ENCODE results near the gene ELOVL5.
"Not testable (repeated sequence)": the region's sequence is repeated elsewhere in the genome, so short reads cannot be mapped to it uniquely, and the experiment has no call there.

The ELOVL5 gene

GRCh38 chr6:53348371-53349208 lies at the start of gene ELOVL5:
TSS of gene ELOVL5 (minus strand) at chr6:53348950. CDS start at chr6:53295699, 53,251 bp downstream.
- peak; percentile 94 to 100 (median 98) for DNase-seq
- intact Hi-C loops (cut with DNase I): loop anchor here (5.0 kb wide), 1 partner anchor 56 kb away; no protein-coding TSS in a partner anchor

DNA sequence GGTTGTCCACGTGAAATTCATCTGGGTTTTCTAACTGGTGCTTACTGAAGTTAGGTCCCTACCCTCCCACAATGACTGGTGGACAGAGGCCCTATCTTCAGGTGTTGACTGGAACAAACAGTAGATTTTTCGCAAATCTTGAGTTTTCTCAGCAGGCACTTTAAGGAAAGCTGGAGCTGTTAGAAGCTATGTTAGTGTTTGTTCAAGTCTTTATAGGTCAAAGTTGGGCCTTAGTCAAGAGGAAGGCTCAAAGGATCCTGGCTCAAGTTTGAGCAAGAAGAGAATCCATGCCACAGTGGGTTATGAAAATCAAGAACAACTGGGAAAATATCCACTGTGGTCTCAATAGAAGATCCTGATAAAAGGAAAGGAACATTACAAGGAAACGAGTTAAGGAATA lies 48.5 kb upstream of the ELOVL5 start:
- intact Hi-C loops (cut with DNase I): no loop called here

GRCh38 chr6:53395986-53396385 lies 47.2 kb upstream of the ELOVL5 start:
- intact Hi-C loops (cut with DNase I): no loop called here

More for the DNA sequence above, 48.5 kb upstream of the ELOVL5 start:
- no peak for DNase-seq

DNA sequence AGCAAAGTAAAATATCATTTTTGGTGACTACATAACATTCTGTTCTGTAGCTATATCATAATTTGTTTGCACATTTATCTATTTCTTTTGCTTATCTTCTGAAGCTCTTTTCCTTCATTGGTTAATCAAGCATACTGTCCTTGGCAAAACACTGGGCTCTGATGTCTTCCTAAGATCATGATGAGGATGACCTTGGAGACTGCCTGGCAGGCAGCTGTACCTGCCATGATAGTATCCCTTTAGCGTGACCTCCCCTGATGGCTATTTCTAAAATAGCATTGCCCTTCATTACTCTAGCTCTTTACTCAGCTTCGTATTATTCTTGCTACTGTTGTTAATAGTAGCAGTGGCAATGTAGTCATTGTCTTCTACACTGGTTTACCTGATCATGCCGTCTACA lies 46.0 kb upstream of the ELOVL5 start:
- no peak for DNase-seq
- intact Hi-C loops (cut with DNase I): no loop called here

More at GRCh38 chr6:53395986-53396385, 47.2 kb upstream of the ELOVL5 start:
- peak in 5 of 42 donors; percentile 14 to 56 (median 18) for DNase-seq

- intact Hi-C loops (cut with DNase I): no loop called here
- peak in 6 of 42 donors; percentile 6 to 47 (median 24) for DNase-seq
These were observed 42.4 kb upstream of the ELOVL5 start for GRCh38 chr6:53391170-53391569.

GRCh38 chr6:53390010-53390409 lies 41.3 kb upstream of the ELOVL5 start:
- no peak for DNase-seq
- intact Hi-C loops (cut with DNase I): no loop called here

- intact Hi-C loops (cut with DNase I): not testable (repeated sequence)
These were observed 39.9 kb upstream of the ELOVL5 start for GRCh38 chr6:53388615-53389014.

GRCh38 chr6:53382421-53382820 lies 33.7 kb upstream of the ELOVL5 start:
- no peak for DNase-seq
- intact Hi-C loops (cut with DNase I): no loop called here

More at GRCh38 chr6:53388615-53389014, 39.9 kb upstream of the ELOVL5 start:
- not testable (repeated sequence) for DNase-seq

- intact Hi-C loops (cut with DNase I): no loop called here
- no peak for DNase-seq
These were observed 29.5 kb upstream of the ELOVL5 start for GRCh38 chr6:53378208-53378607.

DNA sequence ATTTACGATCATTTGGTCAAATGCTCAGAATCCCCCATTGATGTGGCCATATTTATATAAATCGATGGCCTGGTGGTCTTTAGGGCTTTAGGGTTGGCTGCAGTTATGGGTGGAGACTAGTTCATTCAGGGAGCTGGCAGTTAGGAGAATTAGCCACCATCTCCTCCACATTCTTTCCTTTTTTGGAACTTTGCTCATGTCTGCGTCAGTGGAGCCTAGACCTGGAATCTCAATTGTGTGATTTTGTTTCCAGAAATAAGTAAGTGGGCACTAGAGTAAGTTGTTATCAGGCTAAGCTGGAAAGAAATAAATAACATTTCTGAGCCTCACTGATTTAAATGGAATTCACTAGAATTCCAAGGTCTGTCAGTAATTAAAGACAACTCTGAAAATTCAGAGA lies 29.0 kb upstream of the ELOVL5 start:
- intact Hi-C loops (cut with DNase I): no loop called here
- no peak for DNase-seq

DNA sequence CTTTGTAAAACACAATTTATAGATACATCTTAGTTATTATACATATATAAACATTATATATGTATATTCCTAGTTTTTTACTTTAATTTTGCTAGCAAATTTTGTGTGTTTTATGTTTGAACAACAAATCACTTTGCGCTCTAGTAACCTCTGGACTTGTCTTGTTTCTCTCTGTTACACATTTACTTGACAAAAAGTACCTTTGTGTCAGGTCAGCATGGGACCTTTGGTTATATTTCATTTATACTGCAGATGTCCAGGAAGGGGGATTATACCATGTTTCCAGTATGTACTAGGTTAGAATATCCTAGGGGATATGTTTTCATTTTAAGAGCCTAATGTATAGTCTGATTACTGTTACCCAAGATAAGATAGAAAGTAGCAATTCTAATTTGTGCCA lies 28.5 kb upstream of the ELOVL5 start:
- intact Hi-C loops (cut with DNase I): no loop called here
- DNase-seq: no peak

GRCh38 chr6:53376661-53377226 lies 28.0 kb upstream of the ELOVL5 start:
- intact Hi-C loops (cut with DNase I): no loop called here

GRCh38 chr6:53375847-53376246 lies 27.1 kb upstream of the ELOVL5 start:
- no peak for DNase-seq
- intact Hi-C loops (cut with DNase I): no loop called here

More at GRCh38 chr6:53376661-53377226, 28.0 kb upstream of the ELOVL5 start:
- no peak for DNase-seq

- intact Hi-C loops (cut with DNase I): no loop called here
- DNase-seq: no peak
These were observed 24.9 kb upstream of the ELOVL5 start for GRCh38 chr6:53373638-53374037.

GRCh38 chr6:53369876-53370515 lies 21.2 kb upstream of the ELOVL5 start:
- no peak for DNase-seq
- intact Hi-C loops (cut with DNase I): no loop called here

DNA sequence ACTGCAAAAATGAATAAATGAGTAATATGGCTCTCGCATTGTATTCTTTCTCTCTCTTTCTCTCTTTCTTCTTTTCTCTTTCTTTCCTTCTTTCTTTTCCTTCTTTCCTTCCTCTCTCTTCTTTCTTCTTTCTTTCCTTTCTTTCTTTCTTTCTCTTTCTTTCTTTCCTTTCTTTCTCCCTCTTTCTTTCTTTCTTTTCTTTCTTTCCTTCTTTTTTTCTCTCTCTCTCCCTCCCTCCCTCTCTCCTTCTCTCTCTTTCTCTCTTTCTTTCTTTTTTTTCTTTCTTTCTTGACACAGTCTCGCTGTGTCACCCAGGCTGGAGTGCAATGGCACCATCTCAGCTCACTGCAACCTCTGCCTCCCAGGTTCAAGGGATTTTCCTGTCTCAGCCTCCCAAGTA lies 20.3 kb upstream of the ELOVL5 start:
- intact Hi-C loops (cut with DNase I): no loop called here
- no peak for DNase-seq

DNA sequence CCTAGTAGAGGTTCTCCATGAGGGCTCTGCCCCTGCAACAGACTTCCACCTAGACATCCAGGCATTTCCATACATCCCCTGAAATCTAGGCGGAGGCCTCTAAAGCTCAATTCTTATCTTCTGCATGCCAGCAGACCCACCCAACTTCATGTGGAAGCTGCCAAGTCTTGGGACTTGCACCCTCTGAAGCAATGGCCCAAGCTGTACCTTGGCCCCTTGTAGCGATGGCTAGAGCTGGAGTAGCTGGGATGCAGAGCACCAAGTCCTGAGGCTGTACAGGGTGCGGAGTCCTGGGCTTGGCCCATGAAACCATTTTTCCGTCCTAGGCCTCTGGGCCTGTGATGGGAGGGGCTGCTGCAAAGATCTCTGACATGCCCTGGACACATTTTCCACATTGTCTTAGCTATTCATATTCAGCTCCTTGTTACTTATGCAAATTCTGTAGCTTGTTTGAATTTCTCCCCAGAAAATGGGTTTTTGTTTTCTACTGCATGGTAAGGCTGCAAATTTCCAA lies 17.4 kb upstream of the ELOVL5 start:
- intact Hi-C loops (cut with DNase I): no loop called here
- no peak for DNase-seq

GRCh38 chr6:53363341-53364079 lies 14.8 kb upstream of the ELOVL5 start:
- no peak for DNase-seq
- intact Hi-C loops (cut with DNase I): loop anchor here (5.0 kb wide), 2 partner anchors 119 to 289 kb away; no protein-coding TSS in a partner anchor

GRCh38 chr6:53361549-53362031 lies 12.8 kb upstream of the ELOVL5 start:
- intact Hi-C loops (cut with DNase I): loop anchor here (5.0 kb wide), 2 partner anchors 121 to 291 kb away; no protein-coding TSS in a partner anchor
- peak in 18 of 42 donors; percentile 7 to 52 (median 34) for DNase-seq

All from head of caudate nucleus (tissue), 42 donors.